NCI-H82 (cell line): ENCODE measurements around the gene RFX3.

Source experiments
- DNase-seq: peaks from one replicate; lab custom pipeline; 2025; lab: John Stamatoyannopoulos, UW

RFX3 gene

GRCh38 chr9:3433066-3433465, 92.7 kb downstream of the RFX3 start:
- no peak for DNase-seq

DNA sequence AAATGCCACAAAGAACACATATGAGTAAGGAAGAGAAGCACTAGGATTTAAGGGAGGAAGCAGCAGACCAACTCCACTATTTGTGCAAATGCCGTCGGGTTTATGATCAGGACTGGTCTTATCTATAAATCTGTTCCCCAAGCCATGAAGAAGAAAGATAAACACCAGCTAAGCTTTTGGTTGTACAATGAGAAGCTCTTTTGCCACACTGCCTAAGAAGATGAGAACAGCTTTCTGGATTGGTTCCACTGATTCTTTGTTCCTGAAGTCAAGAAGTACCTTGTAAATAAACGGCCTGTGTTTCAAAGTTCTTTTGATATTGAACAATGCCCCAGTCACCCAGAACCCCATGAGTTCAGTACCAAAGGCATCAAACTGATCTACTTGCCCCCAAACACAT, 93.9 kb downstream of the RFX3 start:
- peak; percentile 2 for DNase-seq

DNA sequence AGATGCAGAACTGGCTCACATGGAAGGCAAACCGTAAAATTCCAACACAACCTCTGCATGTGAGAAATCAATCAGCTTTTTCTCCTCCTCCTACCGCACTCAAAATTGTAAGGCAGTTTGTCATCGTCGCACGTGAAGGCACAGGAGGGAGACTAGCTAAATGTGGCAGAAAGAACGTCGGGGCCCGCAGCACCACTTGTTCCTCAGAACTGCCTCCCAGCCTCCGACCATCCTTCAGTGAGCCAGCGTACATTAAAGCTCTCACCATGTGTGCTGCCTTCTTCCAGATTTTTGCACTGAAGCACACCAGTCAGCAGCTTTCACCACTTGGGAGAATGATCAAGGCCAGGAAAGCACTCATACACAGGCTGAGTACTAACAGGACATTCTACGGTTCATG, 105.9 kb downstream of the RFX3 start:
- DNase-seq, result no peak

- DNase-seq, result no peak
Measured at GRCh38 chr9:3415906-3416305, 109.9 kb downstream of the RFX3 start.

DNA sequence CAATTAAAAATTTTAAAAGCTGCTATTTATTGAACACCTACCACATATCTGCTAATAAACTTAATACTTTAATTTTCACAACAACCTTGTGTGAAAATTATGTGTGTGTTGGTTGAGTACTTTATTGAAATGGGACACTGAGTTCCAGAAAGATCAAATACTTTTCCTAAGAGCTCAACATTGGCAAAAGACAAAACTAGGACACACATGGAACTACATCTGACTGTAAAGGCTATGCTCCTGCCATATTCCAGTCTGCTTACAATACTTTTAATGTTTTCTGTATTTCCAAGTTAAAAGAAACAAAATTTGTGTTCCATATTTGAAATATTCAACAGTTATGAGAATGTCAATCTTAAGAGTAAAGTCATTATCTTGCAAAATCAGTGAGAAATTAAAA, 111.8 kb downstream of the RFX3 start:
- DNase-seq, result no peak

GRCh38 chr9:3410461-3410860, 115.3 kb downstream of the RFX3 start:
- no peak for DNase-seq

DNA sequence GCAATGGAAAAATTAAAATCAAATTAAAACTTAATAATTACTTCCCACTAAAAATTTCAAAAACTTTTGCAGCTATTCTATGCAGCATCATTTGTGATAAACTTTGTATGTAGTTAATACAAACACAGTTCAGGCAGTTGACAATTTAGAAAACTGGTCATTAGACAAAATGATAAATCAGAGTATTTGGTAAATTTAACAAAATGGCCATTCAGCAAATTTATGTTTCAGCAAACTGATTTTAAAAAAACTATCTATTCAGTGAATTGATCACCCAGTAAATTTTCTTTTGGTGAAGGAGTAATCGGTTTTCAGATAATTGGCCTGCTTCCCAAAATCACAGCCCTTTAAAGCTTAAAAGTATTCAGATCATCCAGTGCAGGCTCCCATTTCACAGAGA, 116.3 kb downstream of the RFX3 start:
- DNase-seq, result no peak

DNA sequence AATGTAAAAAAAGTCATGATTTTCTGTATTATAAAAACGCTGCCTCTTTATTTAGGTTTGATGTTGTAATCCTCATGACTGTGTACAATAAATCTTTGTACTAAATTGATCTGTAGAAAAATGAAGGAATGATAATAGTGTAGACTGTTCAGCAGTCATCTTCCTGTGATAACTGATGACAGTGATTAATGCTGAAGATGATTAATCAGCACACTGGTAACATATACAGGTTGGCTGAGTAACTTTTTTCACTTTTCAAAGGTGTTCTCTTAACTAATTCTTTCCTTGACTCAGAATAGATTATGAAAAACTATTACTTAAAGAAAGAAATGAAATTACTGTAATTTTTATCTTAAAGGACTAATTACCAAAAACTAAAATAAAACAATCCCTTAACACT, 122.5 kb downstream of the RFX3 start:
- DNase-seq, result no peak

DNA sequence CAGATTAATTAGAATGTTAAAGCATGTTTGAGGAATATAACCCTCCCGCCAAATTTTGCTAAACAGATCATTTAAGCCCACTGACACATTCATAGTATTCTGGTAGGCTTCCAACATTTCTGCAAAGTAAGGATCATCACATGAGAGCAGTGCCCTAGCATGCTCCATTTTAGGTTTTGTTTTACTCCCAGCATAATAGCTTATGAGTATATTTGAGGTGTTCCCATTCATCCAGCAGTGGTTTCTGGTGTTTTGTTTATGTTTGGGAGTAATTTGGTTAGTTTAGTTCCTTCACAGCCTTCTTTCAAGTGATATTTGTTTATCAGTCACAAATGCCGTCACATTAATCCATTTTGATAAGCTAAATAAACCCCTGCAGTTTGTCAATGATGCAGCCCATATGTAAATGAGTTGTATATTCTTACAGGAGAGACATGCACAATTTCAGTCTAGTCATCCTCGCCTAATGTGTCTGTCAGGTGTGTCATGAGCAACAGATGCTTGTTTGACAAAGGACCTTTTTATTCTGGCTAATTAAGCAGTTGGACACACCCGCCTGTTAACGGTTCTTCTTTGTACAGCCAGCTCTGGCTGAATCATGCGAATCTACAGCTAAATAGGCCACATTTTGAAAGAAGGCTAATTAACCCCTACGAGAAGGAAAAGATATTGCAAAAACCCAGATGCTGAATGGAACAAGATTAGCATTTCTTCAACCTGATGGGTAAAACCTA, 124.4 kb downstream of the RFX3 start:
- DNase-seq, result no peak

GRCh38 chr9:3398232-3398648, 127.6 kb downstream of the RFX3 start:
- no peak for DNase-seq

DNA sequence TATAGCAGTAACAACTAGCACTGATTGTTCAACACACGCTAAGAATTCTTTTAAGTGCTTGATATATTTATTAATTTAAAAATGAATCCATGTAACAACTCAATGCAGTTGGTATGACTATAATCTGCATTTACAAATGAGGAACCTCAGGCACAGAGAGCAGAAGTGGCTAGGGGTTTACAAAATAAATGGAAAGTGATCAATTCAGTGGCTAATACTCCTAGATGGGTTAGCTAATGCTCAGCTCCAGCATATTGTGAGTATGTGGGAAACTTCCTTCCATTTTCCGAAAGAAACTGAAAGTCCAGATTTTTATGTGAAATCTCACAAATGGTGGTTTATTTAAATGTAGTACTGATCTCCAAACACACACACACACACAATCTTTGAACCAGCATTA, 128.0 kb downstream of the RFX3 start:
- no peak for DNase-seq

- no peak for DNase-seq
Measured at GRCh38 chr9:3391414-3391813, 134.4 kb downstream of the RFX3 start.

- DNase-seq, result no peak
Measured at GRCh38 chr9:3386753-3387152, 139.0 kb downstream of the RFX3 start.

DNA sequence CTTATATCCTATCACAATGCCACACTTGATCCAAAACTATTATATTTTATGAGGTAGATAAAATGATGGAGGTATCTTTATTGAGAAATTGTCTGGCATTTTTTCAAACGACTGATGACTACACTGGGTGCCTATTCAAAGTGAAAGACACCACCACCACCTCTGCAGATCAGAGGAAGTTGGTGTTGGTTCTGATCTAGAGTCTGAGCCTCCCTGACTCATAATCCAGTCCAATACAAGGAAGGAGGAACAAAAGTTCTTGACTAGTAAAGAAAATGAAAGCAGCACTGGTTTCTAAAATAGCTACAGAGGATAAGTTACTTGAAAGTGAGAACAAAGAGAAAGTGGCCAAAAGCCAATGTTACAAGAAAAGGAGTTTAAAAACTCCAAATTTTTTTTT, 139.9 kb downstream of the RFX3 start:
- DNase-seq, result no peak

DNA sequence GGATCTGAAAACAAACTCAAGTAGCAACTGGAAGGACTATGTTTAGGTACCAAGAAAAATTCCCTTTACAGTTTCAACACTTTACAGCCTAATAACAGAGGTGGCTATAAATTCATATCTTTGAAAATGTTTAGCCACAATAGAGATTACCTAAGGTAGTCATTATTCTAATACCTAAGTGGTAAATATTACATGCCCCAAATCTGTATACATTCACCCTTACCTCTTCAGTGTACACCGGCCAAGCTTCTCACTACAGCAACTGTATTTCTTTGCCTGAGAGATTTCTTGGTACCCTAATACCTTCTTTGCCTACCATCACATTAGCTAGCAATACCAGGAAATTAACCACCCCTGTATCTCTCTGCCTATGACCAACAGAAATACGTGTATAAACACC, 154.0 kb downstream of the RFX3 start:
- DNase-seq, result no peak

GRCh38 chr9:3370715-3371114, 155.1 kb downstream of the RFX3 start:
- no peak for DNase-seq

DNA sequence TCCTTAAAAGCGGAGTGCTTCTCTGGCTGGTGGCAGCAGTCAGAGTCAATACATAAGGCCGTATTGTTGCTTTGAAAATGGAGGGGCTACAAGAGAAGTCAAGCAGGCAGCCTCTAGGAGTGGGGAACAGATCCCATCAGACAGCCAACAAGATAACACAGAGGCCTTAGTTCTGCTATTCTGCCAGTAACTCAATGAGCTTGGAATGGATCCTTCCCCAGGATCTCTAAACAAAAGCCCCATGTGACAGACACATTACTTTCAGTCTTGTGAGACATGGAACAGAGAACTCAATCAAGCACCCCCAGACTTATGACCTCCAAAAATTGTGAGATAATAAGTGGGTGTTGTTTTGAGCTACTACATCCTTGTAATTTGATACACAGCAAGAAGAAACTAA, 158.6 kb downstream of the RFX3 start:
- no peak for DNase-seq

DNA sequence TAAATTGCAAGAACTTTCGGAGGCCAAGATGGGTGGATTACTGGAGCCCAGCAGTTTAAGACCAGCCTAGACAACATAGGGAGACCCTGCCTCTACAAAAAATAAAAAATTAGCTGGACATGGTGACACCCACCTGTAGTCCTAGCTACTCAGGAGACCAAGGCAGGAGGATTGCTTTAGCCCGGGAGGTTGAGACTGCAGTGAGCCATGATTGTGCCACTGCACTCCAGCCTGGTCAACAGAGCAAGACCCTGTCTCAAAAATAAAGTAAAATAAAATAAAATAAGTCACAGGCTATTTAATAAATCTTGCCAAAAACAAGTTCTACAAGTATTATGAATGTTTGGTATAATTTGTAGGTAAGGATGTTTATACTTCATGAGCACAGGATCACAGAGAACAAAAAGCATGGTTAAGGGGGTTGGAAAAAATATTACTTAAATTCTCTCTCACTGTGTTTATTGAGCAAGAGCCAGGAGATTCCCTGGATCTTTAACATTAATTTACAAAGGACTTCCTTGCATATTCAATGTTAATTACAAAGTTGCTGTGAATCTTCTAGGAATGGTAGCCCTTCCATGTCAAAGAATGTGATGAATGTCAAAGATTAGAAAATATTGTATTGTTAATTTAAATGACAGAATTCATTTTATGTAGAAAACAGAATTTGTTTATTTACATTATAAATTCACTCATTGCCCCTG, 164.0 kb downstream of the RFX3 start:
- DNase-seq, result no peak

GRCh38 chr9:3361116-3361515, 164.7 kb downstream of the RFX3 start:
- DNase-seq, result no peak

- DNase-seq, result no peak
Measured at GRCh38 chr9:3360245-3360644, 165.6 kb downstream of the RFX3 start.

DNA sequence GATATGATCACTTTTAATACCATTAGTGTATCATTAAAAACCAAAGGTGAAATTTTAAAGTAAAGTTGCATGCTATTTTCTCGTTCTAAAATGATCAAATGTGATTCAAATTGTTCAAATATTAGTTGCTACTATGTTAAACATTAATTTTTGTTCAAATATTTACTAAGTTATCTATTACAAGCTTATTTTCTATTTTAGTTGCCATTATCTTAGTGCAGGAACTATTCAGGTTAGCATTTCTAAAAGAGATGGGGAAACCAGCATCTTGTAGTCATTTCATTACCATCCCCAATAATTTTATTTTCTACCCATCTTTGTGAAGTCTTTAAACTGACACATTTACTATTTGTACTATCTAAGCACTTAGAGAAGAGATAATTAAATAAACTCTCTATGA, 166.0 kb downstream of the RFX3 start:
- DNase-seq, result no peak

DNA sequence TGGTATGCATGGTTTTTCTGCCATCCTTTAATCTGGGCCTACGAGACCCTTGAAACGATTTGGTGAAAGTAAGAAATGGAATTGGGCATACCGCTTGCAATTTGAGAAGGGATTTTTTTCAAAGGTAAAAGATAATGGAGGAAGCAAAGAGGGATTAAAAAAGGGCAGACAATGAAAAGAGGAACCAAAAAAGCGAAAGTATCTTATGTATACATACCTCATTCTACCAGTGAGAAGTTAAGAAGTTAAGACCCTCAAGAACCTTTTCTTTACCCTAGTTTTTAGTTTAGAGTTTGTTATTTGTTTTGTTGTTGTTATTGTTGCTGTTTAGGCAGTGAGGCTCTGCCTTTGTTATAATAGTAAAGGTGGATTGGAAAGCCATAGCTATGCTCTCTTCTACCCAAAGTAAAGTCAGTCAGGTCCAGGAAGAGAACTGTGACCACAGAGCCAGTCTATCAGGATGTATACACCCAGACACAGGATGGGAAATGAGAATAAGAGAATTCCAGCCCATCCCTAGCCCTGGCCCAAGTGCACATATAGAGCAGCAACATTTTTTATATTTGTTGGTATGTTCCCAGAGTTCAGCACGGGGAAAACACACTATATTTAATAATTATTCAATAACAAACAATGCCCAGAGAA, 166.6 kb downstream of the RFX3 start:
- no peak for DNase-seq

DNA sequence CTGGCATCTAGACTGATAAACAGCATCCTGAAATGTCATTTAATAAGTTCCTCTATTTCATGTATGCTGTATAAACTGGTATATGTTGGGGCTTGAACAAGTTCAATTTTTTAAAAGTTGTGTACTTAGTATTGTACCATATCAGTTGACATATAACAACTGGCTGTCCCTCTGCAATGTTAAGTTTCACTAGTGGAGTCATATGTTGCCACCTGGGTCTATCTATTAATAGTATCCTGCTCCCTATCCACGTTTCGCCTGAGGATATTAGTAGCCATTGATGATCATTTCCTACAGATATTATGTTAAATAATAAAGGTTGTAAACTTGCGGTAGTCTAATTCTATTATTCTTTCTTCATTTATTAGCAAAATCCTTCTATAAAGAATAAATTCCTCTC, 177.6 kb downstream of the RFX3 start:
- no peak for DNase-seq
